ENCODE results near the gene STK11.
A peak's percentile ranks its signal among the peaks of the same experiment; 100 is the strongest.

The STK11 gene

DNA sequence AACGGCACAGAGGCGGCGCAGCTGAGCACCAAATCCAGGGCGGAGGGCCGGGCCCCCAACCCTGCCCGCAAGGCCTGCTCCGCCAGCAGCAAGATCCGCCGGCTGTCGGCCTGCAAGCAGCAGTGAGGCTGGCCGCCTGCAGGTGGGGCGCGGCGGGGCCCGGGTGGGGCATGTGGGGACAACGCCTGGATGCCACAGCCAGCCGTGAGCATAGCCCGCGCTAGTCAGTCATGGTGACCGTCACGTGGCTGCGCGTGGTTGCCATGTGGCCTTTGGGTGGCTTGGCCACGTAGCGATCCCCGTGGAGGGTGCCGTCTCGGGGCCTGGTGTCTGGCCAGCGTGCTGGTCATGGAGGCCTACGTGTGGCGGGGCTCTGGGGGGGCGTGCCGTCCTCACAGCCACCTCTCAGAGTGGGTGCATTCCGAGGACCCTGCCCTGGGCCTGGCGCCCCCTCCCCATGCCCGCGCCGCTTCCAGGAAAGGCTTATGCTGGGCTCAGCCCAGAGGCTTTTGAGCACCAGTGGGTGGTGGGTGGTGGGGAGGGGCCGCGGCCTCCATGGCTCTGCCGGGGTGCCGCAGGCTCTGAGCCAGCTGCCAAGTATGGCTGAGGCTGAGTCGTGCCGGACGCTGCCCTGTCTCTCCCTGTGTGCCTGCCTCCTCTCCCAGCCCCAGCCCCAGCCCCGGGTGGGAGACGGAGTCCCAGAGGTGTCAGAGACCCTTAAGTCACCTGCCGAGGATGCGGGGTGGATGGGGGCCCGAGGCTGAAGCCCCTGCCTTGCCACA lies 21.1 kb downstream of the STK11 start:
- no peak for DNase-seq

- DNase-seq, result no peak
Measured at GRCh38 chr19:1227304-1228054, 21.9 kb downstream of the STK11 start.

- no peak for DNase-seq
Measured at GRCh38 chr19:1228161-1228957, 22.8 kb downstream of the STK11 start.

DNA sequence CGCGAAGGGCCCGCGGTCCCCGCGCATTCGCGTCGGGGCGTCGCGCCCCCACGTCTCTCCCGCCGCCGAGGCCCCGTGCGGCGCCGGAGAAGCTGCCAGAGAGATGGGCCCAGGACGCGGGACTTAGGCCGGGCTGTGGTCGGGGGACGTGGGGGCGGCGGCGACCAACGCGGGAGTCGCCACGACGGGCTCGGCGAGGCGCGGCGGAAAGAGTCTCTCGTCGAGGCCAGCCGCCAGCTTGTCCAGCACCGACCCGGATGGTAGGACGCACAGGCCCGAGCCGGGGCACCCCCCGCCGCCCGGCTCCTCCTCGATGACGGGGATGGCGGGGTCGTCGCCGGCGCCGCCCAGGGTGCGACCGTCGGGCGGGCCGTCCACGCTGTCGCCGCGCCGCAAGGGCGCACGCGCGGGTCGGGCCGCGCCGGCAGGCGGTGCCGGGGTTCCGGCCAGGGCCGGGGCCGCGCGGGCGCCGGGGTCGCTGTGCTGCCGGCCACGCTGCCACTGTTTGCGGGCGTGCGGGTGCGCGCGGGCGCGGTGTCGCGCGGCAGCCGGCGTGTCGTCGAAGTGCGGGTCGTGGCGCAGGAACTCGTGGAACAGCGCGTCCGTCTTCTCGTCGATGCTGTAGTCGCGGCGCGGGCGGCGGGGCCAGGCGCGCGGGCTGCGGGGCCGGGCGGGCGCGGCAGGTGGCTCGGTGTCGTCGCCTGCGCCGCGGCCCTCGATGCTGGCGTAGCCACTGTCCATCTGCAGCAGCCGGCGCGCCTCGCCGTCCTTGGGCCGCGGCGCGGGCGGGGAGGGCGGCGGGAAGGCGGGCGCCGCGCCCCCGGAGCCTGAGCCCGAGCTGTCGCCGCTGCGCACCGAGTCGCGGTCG lies 23.7 kb downstream of the STK11 start:
- no peak for DNase-seq

DNA sequence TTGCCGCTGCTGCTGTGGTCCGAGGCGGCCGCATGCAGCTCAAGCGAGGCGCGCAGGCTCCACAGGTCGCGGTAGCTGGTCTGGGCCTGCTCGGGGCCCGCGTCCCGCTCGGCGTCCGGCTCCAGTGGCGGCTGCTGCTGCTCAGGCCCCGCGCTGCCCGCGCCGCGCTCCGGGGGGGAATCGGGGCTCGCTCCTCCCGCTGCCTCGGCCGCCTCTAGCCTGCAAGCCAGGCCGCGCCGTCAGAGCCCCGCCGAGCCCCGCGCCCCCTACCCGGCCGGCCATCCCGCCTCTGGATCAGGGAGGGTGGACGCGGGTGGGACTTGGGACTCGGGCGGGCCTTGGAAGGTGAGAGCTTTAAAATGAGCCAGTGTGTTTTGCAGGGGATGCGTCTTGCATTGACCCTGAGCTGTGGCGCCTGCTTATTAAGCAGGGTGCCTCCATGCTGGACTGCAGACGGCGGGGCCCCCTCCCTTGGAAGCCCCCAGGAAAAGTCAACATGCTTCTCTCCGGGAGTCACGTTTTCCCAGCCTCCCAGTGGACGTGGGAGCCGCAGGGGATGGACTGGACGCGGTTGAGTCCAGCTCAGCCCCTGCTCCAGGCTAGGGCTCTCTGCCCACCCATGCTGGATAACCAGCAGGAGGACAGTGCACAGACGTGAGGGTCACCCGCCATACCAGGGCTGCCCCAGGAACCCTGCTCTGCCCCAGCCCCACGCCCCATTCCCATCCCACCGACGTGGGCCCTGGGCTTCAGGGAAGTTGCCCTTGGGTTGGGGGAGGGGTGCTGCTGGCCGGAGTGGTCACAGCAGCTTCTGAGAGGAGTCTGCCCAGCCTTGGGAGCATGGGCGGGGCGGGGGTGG lies 24.6 kb downstream of the STK11 start:
- no peak for DNase-seq

GRCh38 chr19:1230783-1231489 lies 25.4 kb downstream of the STK11 start:
- DNase-seq, result no peak

GRCh38 chr19:1231729-1232637 lies 26.4 kb downstream of the STK11 start:
- DNase-seq, result no peak

GRCh38 chr19:1232652-1233072 lies 27.1 kb downstream of the STK11 start:
- peak; percentile 60 for DNase-seq

DNA sequence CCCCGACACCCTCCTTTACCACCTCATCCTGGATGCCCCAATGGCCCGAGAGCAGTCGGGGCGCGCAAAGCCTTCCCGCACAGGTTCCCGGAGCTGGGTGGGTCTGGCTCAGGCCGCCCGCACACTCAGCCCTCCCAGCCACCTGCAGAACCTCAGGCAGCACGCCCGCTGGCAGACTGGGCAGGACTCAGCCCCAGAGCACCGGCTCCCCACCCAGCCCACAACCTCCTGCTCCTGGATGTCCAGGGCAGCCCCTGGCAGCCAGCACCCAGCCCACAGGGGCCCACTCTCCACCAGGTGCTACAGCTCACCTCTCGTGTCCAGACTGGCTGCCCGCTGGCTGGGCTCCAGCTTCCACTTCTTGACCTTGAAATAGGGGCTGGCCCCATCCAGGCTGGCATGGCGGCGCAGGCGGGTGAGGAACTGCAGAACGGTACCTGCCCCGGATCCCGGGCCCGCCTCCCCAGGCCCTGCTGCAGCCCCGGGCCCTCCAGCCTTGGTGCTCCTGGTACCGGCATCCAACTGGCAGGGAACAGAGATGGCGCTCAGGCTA lies 27.6 kb downstream of the STK11 start:
- DNase-seq, result no peak

DNA sequence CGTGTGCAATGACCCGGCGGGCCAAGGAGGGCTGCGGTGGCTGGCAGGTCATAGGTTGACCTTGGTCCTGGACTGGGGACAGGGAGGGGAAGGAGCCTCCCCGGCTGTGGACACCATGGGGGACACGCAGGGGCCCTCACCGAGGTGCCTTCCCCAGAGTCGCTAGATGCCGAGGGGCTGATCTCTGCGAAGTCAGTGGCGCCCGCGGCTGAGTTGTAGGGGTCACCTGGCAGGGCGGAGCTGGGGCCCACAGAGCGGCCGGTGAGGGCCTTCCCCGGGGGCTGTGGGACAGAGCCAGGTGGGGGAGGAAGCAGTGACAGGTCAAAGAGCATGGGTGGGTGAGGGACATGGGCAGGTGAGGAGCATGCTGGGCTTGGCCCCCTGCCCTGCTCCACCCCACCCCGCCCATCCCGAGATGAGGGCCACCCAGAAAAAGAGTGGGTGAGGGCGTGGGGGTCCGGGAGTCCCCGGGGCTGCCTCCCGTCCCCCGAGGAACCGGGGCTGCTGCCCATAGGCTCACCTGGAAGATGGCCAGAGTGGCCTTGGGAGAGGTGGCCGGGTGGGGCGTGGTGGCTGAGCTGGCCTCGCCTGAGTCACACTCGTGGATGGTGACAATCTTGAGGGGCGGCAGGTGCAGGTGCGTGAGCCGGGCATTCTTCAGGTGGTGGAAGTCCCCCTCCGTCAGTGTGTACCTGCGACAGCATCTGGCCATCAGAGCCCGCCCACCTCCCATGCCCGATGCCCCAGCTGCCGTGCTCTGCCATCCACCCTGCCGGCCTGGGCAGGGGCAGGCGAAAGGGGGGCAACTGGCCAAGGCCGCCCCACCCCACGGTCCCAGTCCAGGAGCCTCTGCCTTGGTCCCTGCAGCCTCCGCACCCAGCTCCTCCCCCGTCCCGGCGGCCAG lies 28.7 kb downstream of the STK11 start:
- no peak for DNase-seq

- DNase-seq, result no peak
Measured at GRCh38 chr19:1234955-1235380, 29.4 kb downstream of the STK11 start.

GRCh38 chr19:1235625-1236538 lies 30.3 kb downstream of the STK11 start:
- peak; percentile 59 for DNase-seq

DNA sequence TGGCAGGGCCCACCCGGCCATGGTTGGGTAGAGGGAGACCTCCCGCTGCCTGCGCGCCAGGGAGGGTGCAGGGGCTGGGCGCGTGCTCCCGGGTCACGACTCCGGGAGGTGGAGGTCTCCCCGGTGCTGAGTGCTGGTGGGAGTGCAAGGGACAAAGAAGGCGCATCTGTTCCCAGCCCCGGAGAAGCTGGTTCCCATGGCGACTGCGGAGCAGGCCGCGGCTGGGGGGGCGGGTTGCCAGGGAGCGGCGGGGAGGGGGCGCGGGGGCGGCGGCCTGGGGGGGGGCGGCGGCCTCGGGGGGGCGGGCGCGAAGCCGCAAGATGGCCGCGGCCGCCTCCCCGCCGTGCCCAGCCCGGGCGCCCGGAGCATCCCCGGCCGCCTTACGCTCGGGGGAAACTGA lies 31.0 kb downstream of the STK11 start:
- no peak for DNase-seq

DNA sequence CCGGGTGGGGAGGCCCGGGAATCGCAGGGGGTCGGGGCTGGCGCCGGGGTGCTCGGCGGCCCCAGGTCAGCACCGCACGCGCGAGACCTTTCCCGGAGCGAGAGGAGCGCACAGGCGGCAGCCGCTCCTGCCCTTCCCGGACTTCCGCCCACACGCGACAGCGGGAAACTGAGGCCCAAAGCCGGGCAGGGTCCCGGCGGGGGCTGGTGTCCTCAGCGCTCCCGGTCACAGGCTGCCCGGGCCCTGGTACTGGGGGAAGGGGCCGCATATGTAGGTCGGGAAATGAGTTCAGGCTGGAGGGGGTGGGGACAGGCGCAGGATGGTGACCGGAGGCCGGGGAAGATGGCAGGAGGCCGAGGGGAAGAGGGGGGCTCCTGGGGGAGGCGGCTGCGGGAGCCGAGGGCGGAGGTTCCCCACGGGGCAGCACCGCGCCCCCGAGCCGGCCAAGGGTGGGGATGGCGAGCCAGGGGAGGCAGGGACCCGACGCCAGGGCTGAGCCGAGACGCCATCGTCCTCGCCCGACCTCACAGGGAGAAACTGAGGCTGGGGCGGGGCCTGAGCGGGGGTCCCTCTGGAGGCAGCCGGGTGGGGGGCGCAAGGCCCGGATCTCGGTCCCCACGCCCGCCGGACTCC lies 31.6 kb downstream of the STK11 start:
- DNase-seq, result peak; percentile 35

DNA sequence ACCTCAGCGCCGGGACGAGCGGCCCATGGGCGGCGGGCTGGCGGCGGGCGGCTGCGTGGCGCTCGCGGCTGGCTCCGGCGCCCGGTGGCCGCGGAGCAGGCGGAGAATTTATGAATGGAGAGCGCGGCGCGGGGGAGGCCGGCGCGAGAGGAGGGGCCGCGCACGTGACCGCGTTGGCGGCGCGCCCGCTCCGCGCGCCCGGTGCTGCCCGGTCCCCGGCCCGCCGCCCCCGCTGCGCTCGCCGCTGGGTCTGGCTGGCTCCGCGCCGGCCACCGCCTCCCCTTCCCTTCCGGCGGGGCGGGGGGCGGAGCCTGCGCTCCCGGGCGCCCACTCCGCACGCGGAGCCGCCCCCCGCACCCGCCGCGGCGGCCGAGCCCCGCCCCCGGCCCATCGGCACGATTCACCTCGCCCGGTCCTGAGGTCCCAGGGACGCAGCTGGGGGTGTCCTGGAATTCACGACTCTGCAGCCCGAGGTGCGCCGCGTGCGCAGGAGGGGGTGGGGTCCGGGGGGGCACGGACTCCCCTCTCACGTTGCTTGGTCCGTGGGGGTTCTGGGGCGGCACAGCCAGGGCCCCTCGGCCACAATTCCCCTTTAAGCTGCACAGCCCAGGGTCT lies 32.3 kb downstream of the STK11 start, which contains the start of gene CBARP:
Gene CBARP (minus strand): TSS at position 252 of the 615 bp plus-strand sequence. CDS start 1,905 bp downstream, outside the sequence.
- DNase-seq, result peak; percentile 49

All from fibroblast of skin of right biceps (primary cell).